Activated CD8-positive, alpha-beta T cell treated with anti-CD3 and anti-CD28 coated beads, Interleukin-2, amount 10 ng/mL, durations not matched to agents 7 days and 5 days (primary cell): ENCODE measurements around the gene RAI14. TPM values are rescaled to one million over a fixed set of nuclear protein-coding genes. Genes with fewer than 3 reads are reported as not detected.
"Not testable (repeated sequence)": the region's sequence is repeated elsewhere in the genome, so short reads cannot be mapped to it uniquely, and the experiment has no call there.

Experiments used
- ATAC-seq: fragments of 150-1000 bp; cut with Tn5 transposase; one replicate; pipeline ENCODE4 v1.10.0; 2021; ENCODE audit warnings: moderate library complexity
- CTCF ChIA-PET: fragments of 350-600 bp; sonication (Branson Sonifier 250); formaldehyde crosslinking; loops from one replicate; lab custom pipeline; 2021; ENCODE audit warnings: antibody characterized with exemption; lab: Charles Lee
- POLR2A ChIA-PET: fragments of 350-600 bp; sonication (Branson Sonifier 250); formaldehyde crosslinking; loops from one replicate; lab custom pipeline; 2021; ENCODE audit warnings: antibody characterized with exemption; lab: Charles Lee
- DNase-seq: peaks from one replicate; pipeline ENCODE4 v3.0.0-alpha.2; 2020
- H3K27ac Mint-ChIP-seq: one replicate; pipeline ENCODE4 v1.8.0; 2021; ENCODE audit warnings: mild to moderate bottlenecking, mixed read lengths
- H3K27me3 Mint-ChIP-seq: one replicate; pipeline ENCODE4 v1.8.0; 2021; ENCODE audit warnings: low read depth, mixed read lengths
- H3K36me3 Mint-ChIP-seq: one replicate; pipeline ENCODE4 v1.8.0; 2021; ENCODE audit warnings: low read depth, mixed read lengths
- H3K4me1 Mint-ChIP-seq: one replicate; pipeline ENCODE4 v1.8.0; 2021; ENCODE audit warnings: low read depth, mixed read lengths
- H3K4me3 Mint-ChIP-seq: one replicate; pipeline ENCODE4 v1.8.0; 2021; ENCODE audit warnings: mild to moderate bottlenecking, mixed read lengths
- H3K9me3 Mint-ChIP-seq: one replicate; pipeline ENCODE4 v1.8.0; 2022; ENCODE audit warnings: mixed read lengths; ENCODE audit not compliant: insufficient read depth
- total RNA-seq, 2 experiments: library from RNA; stranded (reverse); gene quantifications; one replicate each; pipeline ENCODE4 v1.2.3, GENCODE V29; 2021

Gene RAI14
- total RNA-seq, 2 experiments from 2014 or later = not detected

- DNase-seq = no peak
- H3K4me3 Mint-ChIP-seq = no peak overlapping the region
- ChIA-PET CTCF (no interaction called here), POLR2A (no interaction called here)
- H3K36me3 Mint-ChIP-seq = no peaks in the 10 kb centered on the region
- no peaks in the 10 kb centered on the region for H3K9me3 Mint-ChIP-seq
- no peak overlapping the region for H3K27ac Mint-ChIP-seq
- H3K27me3 Mint-ChIP-seq = peaks cover 2% of the 10 kb centered on the region
- H3K4me1 Mint-ChIP-seq = peaks cover 4% of the 10 kb centered on the region
- ATAC-seq = no peak
These were observed 41.4 kb downstream of the RAI14 start for GRCh38 chr5:34697308-34698108.

GRCh38 chr5:34698109-34698419, 41.9 kb downstream of the RAI14 start:
- POLR2A ChIA-PET = no interaction called here
- no peak for DNase-seq
- no peak for ATAC-seq
- no peak overlapping the region for H3K27ac Mint-ChIP-seq
- H3K9me3 Mint-ChIP-seq = no peaks in the 10 kb centered on the region
- H3K4me3 Mint-ChIP-seq = no peak overlapping the region
- H3K4me1 Mint-ChIP-seq = peaks cover 4% of the 10 kb centered on the region
- peaks cover 2% of the 10 kb centered on the region for H3K27me3 Mint-ChIP-seq
- CTCF ChIA-PET = no interaction called here
- H3K36me3 Mint-ChIP-seq = no peaks in the 10 kb centered on the region

GRCh38 chr5:34698754-34699153, 42.6 kb downstream of the RAI14 start:
- ATAC-seq = no peak
- CTCF ChIA-PET = no interaction called here
- POLR2A ChIA-PET = no interaction called here

GRCh38 chr5:34699155-34700077, 43.3 kb downstream of the RAI14 start:
- Mint-ChIP-seq H3K27me3 (peaks cover 2% of the 10 kb centered on the region), H3K9me3 (no peaks in the 10 kb centered on the region), H3K36me3 (no peaks in the 10 kb centered on the region), H3K4me3 (no peak overlapping the region), H3K4me1 (peaks cover 4% of the 10 kb centered on the region), H3K27ac (no peak overlapping the region)
- POLR2A ChIA-PET = no interaction called here
- no peak for ATAC-seq
- CTCF ChIA-PET = no interaction called here
- DNase-seq = no peak

More at GRCh38 chr5:34698754-34699153, 42.6 kb downstream of the RAI14 start:
- no peak overlapping the region for H3K4me3 Mint-ChIP-seq
- H3K36me3 Mint-ChIP-seq = no peaks in the 10 kb centered on the region
- no peaks in the 10 kb centered on the region for H3K9me3 Mint-ChIP-seq
- H3K4me1 Mint-ChIP-seq = peaks cover 4% of the 10 kb centered on the region
- no peak overlapping the region for H3K27ac Mint-ChIP-seq
- DNase-seq = no peak
- H3K27me3 Mint-ChIP-seq = peaks cover 2% of the 10 kb centered on the region

- H3K27ac Mint-ChIP-seq = no peak overlapping the region
- no peaks in the 10 kb centered on the region for H3K9me3 Mint-ChIP-seq
- DNase-seq (no peak), ATAC-seq (no peak)
- H3K4me3 Mint-ChIP-seq = no peak overlapping the region
- CTCF ChIA-PET = no interaction called here
- H3K27me3 Mint-ChIP-seq = peaks cover 2% of the 10 kb centered on the region
- POLR2A ChIA-PET = no interaction called here
- H3K36me3 Mint-ChIP-seq = no peaks in the 10 kb centered on the region
- H3K4me1 Mint-ChIP-seq = peaks cover 2% of the 10 kb centered on the region
These were observed 43.9 kb downstream of the RAI14 start for GRCh38 chr5:34700078-34700452.

GRCh38 chr5:34701442-34701841, 45.3 kb downstream of the RAI14 start:
- H3K27ac Mint-ChIP-seq, H3K9me3 Mint-ChIP-seq, DNase-seq, H3K4me1 Mint-ChIP-seq, POLR2A ChIA-PET, H3K4me3 Mint-ChIP-seq, H3K27me3 Mint-ChIP-seq, ATAC-seq, H3K36me3 Mint-ChIP-seq, CTCF ChIA-PET: not testable (repeated sequence)

- H3K9me3 Mint-ChIP-seq = no peaks in the 10 kb centered on the region
- no peak overlapping the region for H3K4me3 Mint-ChIP-seq
- peaks cover 2% of the 10 kb centered on the region for H3K27me3 Mint-ChIP-seq
- ChIA-PET POLR2A (no interaction called here), CTCF (no interaction called here)
- H3K36me3 Mint-ChIP-seq = no peaks in the 10 kb centered on the region
- H3K4me1 Mint-ChIP-seq = no peaks in the 10 kb centered on the region
- ATAC-seq (no peak), DNase-seq (no peak)
- H3K27ac Mint-ChIP-seq = no peak overlapping the region
These were observed 47.9 kb downstream of the RAI14 start for GRCh38 chr5:34703767-34704713.

- no peaks in the 10 kb centered on the region for H3K27me3 Mint-ChIP-seq
- H3K4me1 Mint-ChIP-seq = no peaks in the 10 kb centered on the region
- ChIA-PET CTCF (no interaction called here), POLR2A (no interaction called here)
- no peak overlapping the region for H3K27ac Mint-ChIP-seq
- no peak overlapping the region for H3K4me3 Mint-ChIP-seq
- DNase-seq = no peak
- H3K9me3 Mint-ChIP-seq = no peaks in the 10 kb centered on the region
- H3K36me3 Mint-ChIP-seq = no peaks in the 10 kb centered on the region
- ATAC-seq = no peak
These were observed 50.0 kb downstream of the RAI14 start for GRCh38 chr5:34706084-34706483.

GRCh38 chr5:34707451-34708107, 51.5 kb downstream of the RAI14 start:
- Mint-ChIP-seq H3K36me3 (no peaks in the 10 kb centered on the region), H3K4me3 (no peak overlapping the region), H3K9me3 (no peaks in the 10 kb centered on the region), H3K27ac (no peak overlapping the region), H3K27me3 (no peaks in the 10 kb centered on the region), H3K4me1 (no peaks in the 10 kb centered on the region)
- CTCF ChIA-PET = no interaction called here
- DNase-seq = no peak
- ATAC-seq = no peak
- POLR2A ChIA-PET = no interaction called here

GRCh38 chr5:34708777-34709176, 52.6 kb downstream of the RAI14 start:
- ATAC-seq (no peak), DNase-seq (no peak)
- Mint-ChIP-seq H3K27me3 (peaks cover 2% of the 10 kb centered on the region), H3K36me3 (no peaks in the 10 kb centered on the region), H3K27ac (no peak overlapping the region), H3K4me1 (no peaks in the 10 kb centered on the region), H3K9me3 (no peaks in the 10 kb centered on the region), H3K4me3 (no peak overlapping the region)
- POLR2A ChIA-PET = no interaction called here
- CTCF ChIA-PET = no interaction called here

- CTCF ChIA-PET = no interaction called here
These were observed 53.9 kb downstream of the RAI14 start for GRCh38 chr5:34709861-34710673.

More at GRCh38 chr5:34709861-34710673, 53.9 kb downstream of the RAI14 start:
- Mint-ChIP-seq H3K4me1 (no peaks in the 10 kb centered on the region), H3K27me3 (peaks cover 2% of the 10 kb centered on the region), H3K9me3 (no peaks in the 10 kb centered on the region), H3K27ac (no peak overlapping the region), H3K36me3 (no peaks in the 10 kb centered on the region), H3K4me3 (no peak overlapping the region)
- ATAC-seq (no peak), DNase-seq (no peak)
- POLR2A ChIA-PET = no interaction called here
